ENCODE measurements around the gene FAM131B. TPM values are rescaled to one million over a fixed set of nuclear protein-coding genes. Genes with fewer than 3 reads are reported as not detected.

FAM131B gene
- total and polyA plus RNA-seq, 2 of the 8 experiments (the other 6 are each of a cell fraction or from before 2014, with no cell fraction given) = 23.1 to 38.2 TPM

GRCh38 chr7:143369678-143370651 lies 7.5 kb upstream of the FAM131B start (continued):
- TF ChIP-seq USF2 (IDR thresholded peaks at IDR 0.05; ENCODE audit: low read length) (no peak), JUND (IDR thresholded peaks at IDR 0.05; ENCODE audit: low read length) (no peak), YY1 (IDR thresholded peaks at IDR 0.05; ENCODE audit: low read depth, low read length) (no peak), SP1 (IDR thresholded peaks at IDR 0.05; ENCODE audit: low read depth, low read length) (peak; percentile 95)
